ENCODE results near the gene LRIT3.
"Not testable (repeated sequence)": the region's sequence is repeated elsewhere in the genome, so short reads cannot be mapped to it uniquely, and the experiment has no call there.

LRIT3 gene

GRCh38 chr4:109846395-109847098 is 1.4 kb upstream of the LRIT3 start:
- in situ Hi-C loops (cut with MboI; ENCODE audit: low sequenced_read_pairs), result no loop called here

GRCh38 chr4:109848501-109848900 is 594 bp downstream of the LRIT3 start:
- in situ Hi-C loops (cut with MboI; ENCODE audit: low sequenced_read_pairs), result no loop called here

GRCh38 chr4:109850601-109851000 is 2.7 kb downstream of the LRIT3 start:
- in situ Hi-C loops (cut with MboI; ENCODE audit: low sequenced_read_pairs), result no loop called here

DNA sequence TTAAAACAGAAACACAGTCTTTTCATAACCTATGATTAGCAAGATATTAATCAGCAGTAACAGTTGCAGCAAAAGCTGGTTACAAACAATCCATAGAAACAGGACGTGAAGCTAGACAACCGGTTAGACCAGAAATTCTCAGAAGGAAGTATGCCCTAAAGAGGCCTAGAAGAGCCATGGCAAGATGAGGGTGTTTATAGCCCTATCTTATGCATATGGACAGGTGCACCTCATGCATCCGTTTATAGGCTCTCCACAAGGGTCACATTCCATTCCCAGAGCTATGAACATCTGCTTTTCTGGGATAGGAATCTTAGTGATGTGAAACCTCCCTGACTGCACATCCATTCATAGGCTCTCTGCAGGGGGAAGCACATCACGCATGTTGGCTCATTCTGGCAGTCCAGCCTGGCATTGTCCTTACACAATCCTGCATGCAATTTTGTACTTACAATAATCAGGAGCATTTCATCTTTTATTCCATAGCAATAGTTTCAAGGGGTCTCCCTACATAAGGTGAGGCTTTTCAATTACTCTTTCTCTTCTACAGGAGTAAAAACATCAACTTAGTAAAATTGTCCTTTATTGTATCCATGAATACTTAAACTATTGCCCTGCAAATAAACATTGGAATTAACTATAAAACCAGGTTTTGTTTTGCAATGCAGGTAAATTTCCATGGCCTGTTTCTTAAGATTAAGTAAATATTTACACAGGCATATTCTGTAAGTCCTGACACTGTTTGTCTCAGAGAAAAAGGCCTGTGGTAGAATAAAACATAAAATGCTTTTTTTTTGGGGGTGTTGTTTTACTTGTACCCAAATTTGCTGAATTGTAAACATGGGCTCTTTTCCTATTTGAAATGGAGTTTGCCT is 11.8 kb downstream of the LRIT3 start:
- in situ Hi-C loops (cut with MboI; ENCODE audit: low sequenced_read_pairs), result not testable (repeated sequence)

DNA sequence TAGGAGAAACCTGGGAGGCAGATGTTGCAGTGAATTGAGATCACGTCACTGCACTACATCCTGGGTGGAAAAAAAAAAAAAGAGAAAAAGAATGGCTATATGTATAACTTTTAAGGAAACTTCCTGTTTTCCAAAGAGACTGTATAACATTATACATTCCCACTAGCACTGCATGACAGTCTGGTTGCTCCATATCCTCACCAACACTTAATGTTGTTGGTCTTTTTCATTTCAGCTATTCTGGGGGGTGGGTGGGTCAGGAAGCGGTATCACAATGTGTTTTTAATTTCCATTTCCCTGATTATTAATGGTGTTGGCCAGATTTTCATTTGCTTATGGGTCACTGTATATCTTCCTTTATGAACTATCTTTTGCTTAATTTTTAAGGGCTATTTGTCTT is 13.4 kb downstream of the LRIT3 start:
- in situ Hi-C loops (cut with MboI; ENCODE audit: low sequenced_read_pairs), result no loop called here

DNA sequence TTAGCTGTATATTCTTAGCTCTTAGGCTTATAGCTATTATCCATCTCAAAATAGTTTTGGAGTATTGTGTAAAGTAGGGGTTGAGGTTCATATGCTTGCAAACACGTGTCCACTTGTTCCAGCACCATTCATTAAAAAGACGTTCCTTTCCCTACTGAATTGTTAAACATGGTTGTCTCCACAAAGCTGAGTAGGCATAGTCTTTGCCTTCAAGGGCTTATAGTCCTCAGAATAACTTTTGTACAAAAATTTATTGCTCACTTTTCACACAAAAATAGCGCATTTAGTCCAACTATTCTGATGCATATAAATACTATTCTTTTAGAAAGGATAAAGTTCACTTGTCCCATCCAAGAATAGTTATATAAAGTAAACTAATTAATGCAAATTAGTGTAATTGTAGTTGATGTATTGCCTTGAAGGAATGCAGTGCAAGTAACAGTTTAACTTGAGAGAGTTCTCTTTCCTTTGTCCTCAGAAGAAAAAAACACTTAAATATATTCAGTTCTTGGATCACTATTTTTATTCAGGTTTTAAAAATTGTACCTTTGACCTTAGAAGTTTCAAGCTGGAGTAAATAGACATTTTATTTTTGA is 14.1 kb downstream of the LRIT3 start:
- in situ Hi-C loops (cut with MboI; ENCODE audit: low sequenced_read_pairs), result no loop called here

- in situ Hi-C loops (cut with MboI; ENCODE audit: low sequenced_read_pairs), result no loop called here
These were observed 16.2 kb downstream of the LRIT3 start for GRCh38 chr4:109864134-109864533.

- in situ Hi-C loops (cut with MboI; ENCODE audit: low sequenced_read_pairs), result no loop called here
These were observed 22.2 kb downstream of the LRIT3 start for GRCh38 chr4:109870061-109870460.

GRCh38 chr4:109872065-109872464 is 24.2 kb downstream of the LRIT3 start:
- in situ Hi-C loops (cut with MboI; ENCODE audit: low sequenced_read_pairs), result no loop called here

DNA sequence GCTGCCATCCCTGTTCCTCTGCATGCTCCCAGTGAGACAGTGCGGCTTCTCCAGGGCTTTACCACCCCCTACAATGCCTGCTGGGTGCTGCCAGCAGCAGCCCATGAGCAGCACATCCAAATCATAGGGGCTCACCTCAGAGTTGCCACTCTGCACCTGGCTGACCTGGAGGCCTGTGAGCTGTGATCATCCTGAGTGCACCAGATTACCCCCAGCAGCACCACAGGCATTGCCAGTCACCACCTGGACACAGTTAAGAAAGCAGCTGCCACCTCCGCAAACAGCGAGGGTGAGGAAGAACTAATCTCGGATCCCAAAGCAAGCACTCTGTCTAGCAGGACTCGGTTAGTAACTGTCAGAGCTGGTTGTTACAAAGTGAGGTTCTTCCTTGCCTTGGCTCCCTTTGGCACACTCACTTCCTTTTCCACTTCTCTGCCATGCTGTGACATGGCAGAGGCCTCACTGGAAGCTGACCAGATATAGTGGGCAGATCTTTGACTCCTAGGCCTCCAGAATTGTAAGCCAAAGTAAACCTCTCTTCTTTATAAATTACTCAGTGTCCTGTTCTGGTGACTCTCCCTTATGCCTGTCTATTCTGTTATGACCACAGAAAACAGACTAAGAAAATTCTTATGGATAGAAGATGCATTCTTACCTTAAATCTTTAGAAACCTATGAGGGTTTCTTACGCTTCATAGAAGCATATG is 25.2 kb downstream of the LRIT3 start:
- in situ Hi-C loops (cut with MboI; ENCODE audit: low sequenced_read_pairs), result no loop called here

- in situ Hi-C loops (cut with MboI; ENCODE audit: low sequenced_read_pairs), result no loop called here
These were observed 26.0 kb downstream of the LRIT3 start for GRCh38 chr4:109873791-109874514.

DNA sequence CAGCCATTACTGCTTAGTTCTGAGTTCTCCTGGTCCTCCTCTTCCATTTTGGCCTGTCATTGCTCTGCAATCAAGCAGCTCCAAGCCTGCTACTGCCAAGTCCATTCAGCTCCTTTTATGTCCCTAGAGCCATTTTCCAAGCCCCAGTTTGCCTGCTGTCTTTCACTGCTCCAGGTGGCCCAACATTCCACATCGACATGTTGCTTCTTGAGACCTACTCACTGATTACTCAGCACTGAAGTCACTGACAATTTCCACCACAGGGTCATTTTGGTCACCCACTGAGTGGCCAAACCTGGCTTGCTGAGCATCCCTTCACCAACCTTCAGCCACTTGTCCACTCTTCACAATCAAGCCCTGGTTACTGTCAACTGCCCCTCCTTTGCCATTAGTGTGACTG is 27.2 kb downstream of the LRIT3 start:
- in situ Hi-C loops (cut with MboI; ENCODE audit: low sequenced_read_pairs), result no loop called here

DNA sequence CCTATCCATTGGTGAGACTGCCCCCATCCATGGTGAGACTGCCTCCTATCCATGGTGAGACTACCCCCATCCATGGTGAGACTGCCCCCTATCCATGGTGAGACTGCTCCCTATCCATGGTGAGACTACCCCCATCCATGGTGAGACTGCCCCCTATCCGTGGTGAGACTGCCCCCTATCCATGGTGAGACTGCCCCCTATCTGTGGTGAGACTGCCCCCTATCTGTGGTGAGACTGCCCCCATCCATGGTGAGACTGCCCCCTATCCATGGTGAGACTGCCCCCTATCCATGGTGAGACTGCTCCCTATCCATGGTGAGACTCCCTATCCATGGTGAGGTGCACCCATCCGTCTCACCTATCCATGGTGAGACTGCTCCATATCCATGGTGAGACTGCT is 27.6 kb downstream of the LRIT3 start:
- in situ Hi-C loops (cut with MboI; ENCODE audit: low sequenced_read_pairs), result not testable (repeated sequence)

GRCh38 chr4:109876634-109877265 is 28.8 kb downstream of the LRIT3 start:
- in situ Hi-C loops (cut with MboI; ENCODE audit: low sequenced_read_pairs), result no loop called here

- in situ Hi-C loops (cut with MboI; ENCODE audit: low sequenced_read_pairs), result no loop called here
These were observed 29.5 kb downstream of the LRIT3 start for GRCh38 chr4:109877400-109877799.

- in situ Hi-C loops (cut with MboI; ENCODE audit: low sequenced_read_pairs), result no loop called here
These were observed 30.4 kb downstream of the LRIT3 start for GRCh38 chr4:109878355-109878754.

GRCh38 chr4:109879081-109879480 is 31.2 kb downstream of the LRIT3 start:
- in situ Hi-C loops (cut with MboI; ENCODE audit: low sequenced_read_pairs), result no loop called here

GRCh38 chr4:109879636-109880314 is 31.9 kb downstream of the LRIT3 start:
- in situ Hi-C loops (cut with MboI; ENCODE audit: low sequenced_read_pairs), result no loop called here

- in situ Hi-C loops (cut with MboI; ENCODE audit: low sequenced_read_pairs), result no loop called here
These were observed 38.4 kb downstream of the LRIT3 start for GRCh38 chr4:109886303-109886702.

- in situ Hi-C loops (cut with MboI; ENCODE audit: low sequenced_read_pairs), result no loop called here
These were observed 39.2 kb downstream of the LRIT3 start for GRCh38 chr4:109887071-109887470.
